Dedifferentiated amniotic fluid mesenchymal stem cell (primary cell): Measurements from ENCODE around the gene DNAAF5.

Experiments used
- DNase-seq: peaks from one replicate; pipeline ENCODE4 v3.0.0-alpha.2; 2016; ENCODE audit errors: extremely low spot score

The DNAAF5 gene

GRCh38 chr7:834277-834676, 107.8 kb downstream of the DNAAF5 start:
- DNase-seq: no peak

GRCh38 chr7:835021-835420, 108.5 kb downstream of the DNAAF5 start:
- no peak for DNase-seq

GRCh38 chr7:835485-836401, 109.2 kb downstream of the DNAAF5 start:
- no peak for DNase-seq
